ENCODE results near the gene ADGRV1.

GRCh38 chr5:90696153-90696552, 137.6 kb downstream of the ADGRV1 start:
- TF ChIP-seq POLR2A (IDR thresholded peaks at IDR 0.05) (no peak), CTCF (IDR thresholded peaks at IDR 0.05) (no peak)
